ENCODE measurements around the gene SORCS2.

SORCS2 gene

GRCh38 chr4:7309181-7309580 lies 116.8 kb downstream of the SORCS2 start:
- no peak for DNase-seq

DNA sequence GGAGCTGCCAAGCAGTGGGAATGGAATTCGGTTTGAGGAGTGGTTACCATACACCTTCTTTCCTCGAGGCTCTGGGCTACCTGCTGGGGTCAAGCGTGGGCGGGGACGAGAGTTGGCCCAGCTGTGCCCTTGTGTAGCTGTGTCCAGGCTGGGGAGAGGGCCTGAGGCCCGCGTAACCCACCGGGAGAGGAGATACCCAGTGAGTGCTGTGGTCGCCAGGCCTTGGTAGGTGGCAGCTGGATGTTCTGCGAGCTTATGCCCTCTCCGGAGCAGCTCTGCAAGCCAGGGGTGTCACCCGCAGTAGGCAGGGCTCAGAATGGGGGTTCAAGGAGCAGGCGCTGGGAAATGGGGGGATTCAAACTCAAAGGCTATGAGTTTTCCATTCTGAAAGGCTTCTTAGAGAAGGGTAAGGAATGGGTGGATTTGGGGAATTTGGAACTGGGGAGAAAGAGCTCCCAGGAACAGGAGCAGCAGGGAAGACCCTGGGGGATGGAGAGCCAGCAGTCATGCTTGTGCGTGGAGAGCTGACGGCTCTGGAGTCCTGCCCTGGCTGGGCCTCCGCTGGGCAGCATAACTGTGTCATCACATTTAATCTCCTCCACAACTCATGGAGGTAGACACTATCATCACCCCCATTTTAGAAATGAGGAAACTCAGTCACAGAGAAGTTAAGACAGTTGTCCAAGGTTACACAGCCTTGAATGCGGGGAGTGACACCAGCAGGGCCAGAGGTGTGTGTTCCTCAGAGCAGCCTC lies 117.5 kb downstream of the SORCS2 start:
- no peak for DNase-seq

DNA sequence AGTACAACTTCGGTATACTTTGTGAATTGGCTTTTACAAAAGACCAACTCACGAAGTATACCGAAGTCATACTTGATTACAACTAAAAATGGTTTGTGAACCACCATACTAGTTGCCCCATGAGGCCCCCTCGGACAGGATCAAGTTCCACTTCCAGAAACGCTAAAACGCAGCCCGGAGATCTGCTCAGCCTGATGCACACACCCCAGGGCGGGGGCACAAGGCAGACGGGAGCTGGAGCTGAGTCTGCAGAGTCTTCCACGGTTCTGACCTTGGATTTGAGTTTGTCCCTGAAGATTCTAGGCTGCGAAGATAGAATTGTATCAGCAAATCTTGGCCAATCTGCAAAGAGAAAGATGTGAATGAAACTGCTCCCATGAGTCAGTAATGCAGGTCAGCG lies 118.1 kb downstream of the SORCS2 start:
- DNase-seq, result no peak

DNA sequence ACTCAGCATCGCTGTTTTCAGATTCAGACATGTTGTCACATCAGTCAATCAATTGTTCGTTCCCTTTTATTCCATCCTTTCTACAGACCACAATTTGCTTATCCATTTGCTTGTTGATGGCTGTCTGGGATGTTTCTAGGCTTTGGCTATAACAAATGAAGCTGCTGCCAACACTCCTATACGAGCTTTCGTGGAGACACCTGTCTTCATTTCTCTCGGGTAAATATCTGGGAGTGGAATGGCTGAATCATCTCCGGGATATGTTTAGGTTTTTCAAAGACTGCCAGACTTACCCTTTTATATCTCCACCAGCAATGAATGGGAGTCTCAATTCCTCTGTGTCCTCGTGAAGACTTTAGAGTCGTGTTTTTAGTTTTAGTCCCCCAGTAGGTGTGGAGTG lies 118.9 kb downstream of the SORCS2 start:
- no peak for DNase-seq

DNA sequence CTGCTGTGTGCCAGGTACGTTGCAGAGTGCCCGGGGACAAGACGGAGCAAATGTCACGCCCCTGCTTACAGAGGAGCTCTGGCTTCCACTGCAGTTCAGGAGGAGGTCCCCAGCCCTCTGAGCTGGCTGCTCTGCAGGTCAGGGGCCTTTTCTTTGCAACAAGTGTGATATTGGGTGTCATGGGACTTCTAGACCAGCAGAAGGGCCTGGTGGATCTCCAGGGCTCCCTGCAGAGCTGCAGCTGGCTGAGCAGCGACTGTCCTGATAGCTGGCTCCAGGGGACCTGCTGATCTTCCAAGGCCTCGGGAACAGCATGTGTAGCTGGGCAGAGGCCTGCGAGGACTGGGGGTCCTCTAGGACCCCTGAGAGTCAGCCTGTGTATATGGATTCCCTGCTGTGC lies 120.4 kb downstream of the SORCS2 start:
- no peak for DNase-seq

DNA sequence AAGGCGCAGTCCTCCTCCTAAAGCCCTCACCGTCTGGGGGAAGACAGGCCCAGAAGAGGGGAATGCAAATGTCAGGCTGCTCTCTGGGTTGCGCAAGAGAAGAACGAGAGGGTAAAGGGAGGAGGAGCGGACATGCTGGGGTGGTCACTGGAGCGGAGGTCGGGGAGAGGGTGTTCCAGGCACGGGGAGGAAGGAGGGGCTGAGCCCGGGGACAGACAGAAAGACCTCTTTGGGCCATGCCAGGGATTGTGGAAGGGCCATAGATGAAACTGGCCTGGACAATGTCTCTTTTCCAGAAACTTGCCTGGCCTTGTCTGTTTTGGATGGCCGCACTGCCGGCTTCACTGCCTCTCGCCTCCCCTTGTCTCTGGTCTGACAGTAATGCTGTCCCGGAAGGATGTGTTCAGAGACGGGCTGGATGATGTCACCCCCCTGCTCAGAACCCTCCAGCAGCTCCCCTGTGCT lies 121.0 kb downstream of the SORCS2 start:
- DNase-seq, result peak; percentile 88 to 90

DNA sequence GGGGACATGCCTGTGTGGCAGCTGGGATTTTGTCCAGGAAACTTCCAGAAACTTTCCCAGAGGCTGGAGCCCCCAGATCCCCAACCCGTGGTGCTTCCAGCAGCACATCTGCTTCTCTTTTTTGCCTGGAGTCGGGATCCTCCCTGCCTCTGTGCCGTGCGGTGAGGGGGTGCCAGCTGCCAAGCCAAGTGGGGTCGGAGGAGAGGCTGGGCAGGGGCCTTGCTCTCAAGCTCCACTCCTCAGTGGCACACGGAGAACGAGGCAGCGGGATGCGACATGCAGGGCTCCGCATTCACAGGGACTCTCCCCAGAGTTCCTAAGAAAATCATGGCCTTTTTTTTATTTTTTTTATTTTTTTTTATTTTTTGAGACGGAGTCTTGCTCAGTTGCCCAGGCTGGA lies 121.7 kb downstream of the SORCS2 start:
- no peak for DNase-seq

DNA sequence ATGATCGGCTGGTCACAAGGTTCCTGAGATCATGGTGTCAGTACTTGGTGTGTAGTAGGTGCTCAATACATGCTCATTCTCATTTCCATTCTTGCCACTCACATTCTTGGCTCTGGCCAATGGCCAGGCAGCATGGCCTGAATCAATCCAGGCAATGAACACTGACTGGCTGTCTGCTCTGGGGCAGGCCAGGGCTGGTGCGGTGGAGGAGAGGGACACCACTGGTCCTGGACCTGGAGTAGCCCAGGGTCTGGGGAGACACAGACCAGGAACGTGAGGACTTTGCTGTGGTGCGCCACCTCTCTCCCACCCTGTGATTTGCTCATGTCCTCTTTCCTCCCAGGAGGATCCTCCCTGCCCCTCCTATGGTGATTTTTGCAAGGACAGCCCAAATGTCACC lies 122.9 kb downstream of the SORCS2 start:
- DNase-seq, result no peak

- no peak for DNase-seq
Observed at GRCh38 chr4:7315935-7316334, 123.6 kb downstream of the SORCS2 start.

DNA sequence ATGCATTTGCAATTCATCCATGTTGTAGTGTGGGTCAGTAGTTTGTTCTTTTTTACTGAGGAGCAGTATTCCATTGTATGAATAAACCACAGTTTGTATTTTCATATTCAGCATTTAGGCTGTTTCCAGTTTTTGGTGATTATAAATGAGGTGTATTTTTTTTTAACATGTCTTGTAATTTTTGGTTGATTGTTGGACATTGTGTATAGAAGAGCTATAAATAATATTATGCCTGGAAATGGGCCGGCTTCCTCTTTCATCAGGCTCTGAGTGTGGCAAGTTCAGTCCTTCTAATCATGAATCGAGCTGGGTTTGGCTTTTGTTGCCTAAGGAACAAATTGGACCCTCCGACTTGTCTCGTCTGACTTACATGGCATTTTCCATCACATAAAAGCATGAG lies 126.7 kb downstream of the SORCS2 start:
- no peak for DNase-seq

- DNase-seq, result no peak
Observed at GRCh38 chr4:7320206-7320797, 128.0 kb downstream of the SORCS2 start.

DNA sequence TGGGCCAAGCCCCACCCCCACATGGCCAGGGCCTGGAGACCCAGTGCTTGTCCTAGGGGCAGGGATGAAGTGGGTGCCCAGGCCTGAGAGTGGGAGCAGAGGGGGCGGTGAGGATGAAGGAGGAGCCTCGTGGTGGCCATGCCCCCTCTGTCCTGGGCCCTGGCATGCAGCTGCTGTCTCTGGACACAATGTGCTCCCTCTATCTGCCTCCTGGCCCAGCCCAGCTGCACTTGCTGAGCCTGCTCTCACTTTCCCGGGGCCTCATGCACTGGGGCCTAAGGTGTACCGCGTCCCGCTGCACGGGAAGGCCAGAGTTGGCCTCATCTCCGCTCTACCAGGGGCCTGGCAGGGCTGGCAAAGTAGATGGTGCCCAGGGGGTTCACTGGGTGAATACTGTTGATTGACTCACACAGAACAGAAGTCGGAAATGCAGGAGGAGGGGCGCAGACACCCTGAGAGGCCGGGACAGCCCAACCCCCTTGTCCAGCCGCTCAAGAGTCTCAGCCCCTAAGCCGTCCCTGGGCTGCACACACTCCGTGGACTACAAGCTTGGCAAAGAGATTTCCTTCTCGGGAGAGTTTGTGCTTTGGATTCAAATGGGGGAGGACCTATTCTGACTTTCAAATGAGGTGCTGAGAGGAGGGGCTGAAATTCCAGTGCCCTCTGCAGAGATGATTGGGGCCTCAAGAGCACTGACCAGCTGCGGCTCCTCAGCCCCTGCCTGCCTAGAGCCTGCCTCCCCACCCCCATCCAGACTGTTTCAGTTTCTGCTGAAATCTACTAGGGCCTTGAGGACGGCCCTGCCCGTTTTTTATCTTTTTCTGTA lies 130.0 kb downstream of the SORCS2 start:
- peak; percentile 62 to 86 for DNase-seq

GRCh38 chr4:7323461-7323871 lies 131.1 kb downstream of the SORCS2 start:
- no peak for DNase-seq

- no peak for DNase-seq
Observed at GRCh38 chr4:7323872-7324650, 131.7 kb downstream of the SORCS2 start.

- DNase-seq, result no peak
Observed at GRCh38 chr4:7324651-7325121, 132.3 kb downstream of the SORCS2 start.

DNA sequence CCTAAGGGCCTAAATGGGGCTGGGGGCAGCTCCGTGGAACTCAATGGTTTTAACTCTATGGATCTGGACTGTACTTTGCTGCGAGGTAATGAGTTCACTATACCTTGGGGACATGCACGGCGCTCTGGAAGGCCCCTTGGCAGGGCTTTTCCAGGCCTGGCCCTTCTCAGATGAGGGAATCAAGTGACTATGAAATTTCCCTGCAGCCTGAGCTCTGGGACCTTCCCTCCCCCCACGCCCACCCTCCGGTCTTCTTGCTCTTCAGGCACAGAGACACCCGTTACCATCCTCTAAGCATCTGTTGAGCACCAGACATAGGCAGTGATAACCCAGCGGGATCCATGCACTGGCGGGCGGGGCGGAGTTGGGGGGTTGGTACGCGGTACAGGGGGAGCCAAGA lies 133.2 kb downstream of the SORCS2 start:
- no peak for DNase-seq

DNA sequence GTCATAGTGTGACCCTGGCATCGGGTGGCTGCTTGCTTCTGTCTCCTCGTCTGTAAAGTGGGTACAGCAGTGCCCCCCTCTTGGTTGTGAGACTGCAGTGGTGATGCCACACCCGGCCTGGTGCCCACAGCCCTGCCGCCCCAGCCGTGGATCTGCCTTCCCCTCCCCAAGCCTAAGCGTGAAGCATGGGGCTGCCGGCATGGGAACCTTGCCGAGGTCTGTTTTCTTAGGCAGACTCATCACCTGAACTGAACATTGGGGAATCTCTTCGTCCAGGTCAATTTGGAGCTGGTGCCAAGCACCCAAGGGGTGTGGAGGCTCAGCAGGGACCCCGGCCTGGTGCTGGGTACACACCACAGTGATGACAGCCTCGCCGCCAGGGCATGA lies 134.0 kb downstream of the SORCS2 start:
- no peak for DNase-seq

- peak in 1 of 2 donors; percentile 47 for DNase-seq
Observed at GRCh38 chr4:7326693-7327340, 134.5 kb downstream of the SORCS2 start.

- no peak for DNase-seq
Observed at GRCh38 chr4:7327341-7327885, 135.1 kb downstream of the SORCS2 start.

- DNase-seq, result no peak
Observed at GRCh38 chr4:7328162-7328912, 136.0 kb downstream of the SORCS2 start.
